ENCODE data around the gene DRD3.

Gene DRD3

GRCh38 chr3:114083112-114083511 is 95.7 kb downstream of the DRD3 start:
- TF ChIP-seq CTCF (IDR thresholded peaks at IDR 0.05; ENCODE audit: low read depth, low read length, missing control alignments), result no peak
- no peak for DNase-seq (ENCODE audit: low read depth)
- H3K4me3 ChIP-seq (ENCODE audit: low read depth, low read length), result no peak overlapping the region

- no peak for TF ChIP-seq CTCF (IDR thresholded peaks at IDR 0.05; ENCODE audit: low read depth, low read length, missing control alignments)
- no peak overlapping the region for H3K4me3 ChIP-seq (ENCODE audit: low read depth, low read length)
- no peak for DNase-seq (ENCODE audit: low read depth)
Observed at GRCh38 chr3:114081037-114081436, 97.8 kb downstream of the DRD3 start.

GRCh38 chr3:114080201-114080600 is 98.7 kb downstream of the DRD3 start:
- no peak overlapping the region for H3K4me3 ChIP-seq (ENCODE audit: low read depth, low read length)
- TF ChIP-seq CTCF (IDR thresholded peaks at IDR 0.05; ENCODE audit: low read depth, low read length, missing control alignments), result no peak

DNA sequence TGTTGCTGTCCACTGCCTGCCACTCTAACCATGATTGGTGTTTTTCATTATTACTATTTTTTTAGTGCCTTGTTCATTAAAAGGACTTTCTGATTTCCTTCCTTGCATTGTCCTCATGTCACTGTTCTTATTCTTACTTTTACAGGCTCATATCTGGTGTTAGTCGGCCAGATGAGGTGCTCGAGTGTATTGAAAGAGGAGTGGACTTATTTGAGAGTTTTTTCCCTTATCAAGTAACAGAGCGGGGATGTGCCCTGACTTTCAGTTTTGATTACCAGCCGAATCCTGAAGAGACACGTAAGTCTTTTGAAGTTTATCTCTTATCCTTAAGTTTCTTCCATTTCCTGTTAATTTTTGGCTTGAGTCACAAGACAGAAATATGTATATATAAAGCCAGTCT is 99.1 kb downstream of the DRD3 start:
- H3K4me3 ChIP-seq (ENCODE audit: low read depth, low read length), result no peak overlapping the region
- TF ChIP-seq CTCF (IDR thresholded peaks at IDR 0.05; ENCODE audit: low read depth, low read length, missing control alignments), result no peak

More at GRCh38 chr3:114080201-114080600, 98.7 kb downstream of the DRD3 start:
- DNase-seq (ENCODE audit: low read depth), result no peak

DNA sequence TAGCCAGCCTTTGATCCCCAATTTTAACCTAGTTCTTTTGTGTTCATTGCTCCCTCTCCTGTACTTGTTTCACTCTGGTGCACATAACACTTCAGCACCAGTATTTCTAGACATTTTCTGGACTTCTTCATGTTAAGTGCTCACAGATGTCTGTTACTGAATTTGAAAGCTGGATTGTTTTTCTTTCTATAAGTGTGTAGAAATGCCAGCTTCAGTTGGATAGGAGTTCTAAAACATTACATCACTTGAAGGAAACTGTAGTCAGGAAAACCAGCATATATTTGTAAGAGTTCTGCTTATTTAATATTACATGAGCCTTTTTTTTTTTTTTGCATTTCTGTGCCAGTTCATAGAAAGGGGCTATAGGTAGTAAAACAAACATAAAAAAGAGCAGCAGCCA is 100.7 kb downstream of the DRD3 start:
- DNase-seq (ENCODE audit: low read depth), result no peak
- no peak for TF ChIP-seq CTCF (IDR thresholded peaks at IDR 0.05; ENCODE audit: low read depth, low read length, missing control alignments)
- H3K4me3 ChIP-seq (ENCODE audit: low read depth, low read length), result no peak overlapping the region

More for the DNA sequence above, 99.1 kb downstream of the DRD3 start:
- DNase-seq (ENCODE audit: low read depth), result no peak

Data from GM12864 (cell line).